SK-N-SH (cell line): Measurements from ENCODE around the gene ASF1B. TPM values are rescaled to one million over a fixed set of nuclear protein-coding genes. Genes with fewer than 3 reads are reported as not detected.

ENCODE experiments used
- CTCF ChIA-PET: fragments of 300-600, 350-600 bp; formaldehyde crosslinking; extraction: SDS; loops from one replicate; lab custom pipeline; 2021; lab: Yijun Ruan, JAX
- POLR2A ChIA-PET: fragments of 350-600 bp; sonication (Branson Sonifier 250); formaldehyde crosslinking; extraction: SDS; loops from one replicate; lab custom pipeline; 2020; ENCODE audit warnings: antibody characterized with exemption, inconsistent platforms; lab: Yijun Ruan, JAX
- DNase-seq: peaks from one replicate; pipeline ENCODE4 v3.0.0; 2012
- H2AFZ ChIP-seq: fragments of 200-600 bp; sonication (generic); 2 replicates; pipeline ENCODE4 v1.8.1; 2016; ENCODE audit warnings: antibody characterized with exemption, mild to moderate bottlenecking, low read depth
- H3F3A ChIP-seq: fragments of 200-600 bp; sonication (generic); replicated peaks from 2 replicates; pipeline ENCODE3; 2016; ENCODE audit warnings: antibody characterized with exemption, mild to moderate bottlenecking; ENCODE audit not compliant: insufficient read depth
- H3K27ac ChIP-seq, 2 experiments: fragments of 200-500 bp in 1 of 2; fragments of 200-600 bp in 1 of 2; sonication (Bioruptor generic) in 1 of 2; sonication (generic), shearing (Covaris generic) in 1 of 2; 2 replicates each; pipeline versions ENCODE4 v1.5.1 to v1.6.1; 2014 to 2016; ENCODE audit warnings: low read depth in 2 of 2, inconsistent platforms in 1 of 2, low read length in 1 of 2, mild to moderate bottlenecking in 1 of 2, mixed read lengths in 1 of 2
- H3K27me3 ChIP-seq: fragments of 200-600 bp; sonication (generic), shearing (Covaris generic); 2 replicates; pipeline ENCODE4 v1.6.1; 2016; ENCODE audit warnings: mixed run types; ENCODE audit not compliant: insufficient read depth
- H3K36me3 ChIP-seq, 2 experiments: fragments of 200-500 bp in 1 of 2; fragments of 200-600 bp in 1 of 2; sonication (Bioruptor generic) in 1 of 2; sonication (generic) in 1 of 2; replicated peaks in 1 of 2; 2 replicates each; pipeline versions ENCODE3 to v1.5.1; 2014 to 2016; ENCODE audit warnings: low read length in 1 of 2, mild to moderate bottlenecking in 1 of 2; ENCODE audit not compliant: insufficient read depth in 2 of 2, control insufficient read depth in 1 of 2
- H3K4me1 ChIP-seq, 2 experiments: fragments of 200-500 bp in 1 of 2; fragments of 200-600 bp in 1 of 2; sonication (Bioruptor generic) in 1 of 2; sonication (generic), shearing (Covaris generic) in 1 of 2; 2 replicates each; pipeline versions ENCODE4 v1.5.1 to v1.6.1; 2014 to 2016; ENCODE audit warnings: low read depth in 1 of 2, low read length in 1 of 2, mixed run types in 1 of 2; ENCODE audit not compliant: insufficient read depth in 2 of 2, control insufficient read depth in 1 of 2
- H3K4me2 ChIP-seq: fragments of 200-600 bp; sonication (generic), shearing (Covaris generic); 2 replicates; pipeline ENCODE4 v1.6.1; 2017; ENCODE audit warnings: mixed run types
- H3K4me3 ChIP-seq, 2 experiments: fragments of 200-500 bp in 1 of 2; fragments of 200-600 bp in 1 of 2; sonication (Bioruptor generic) in 1 of 2; sonication (generic), shearing (Covaris generic) in 1 of 2; 2 replicates each; pipeline versions ENCODE4 v1.5.1 to v1.8.1; 2014 to 2016; ENCODE audit warnings: low read depth in 2 of 2, inconsistent platforms in 1 of 2, low read length in 1 of 2, mild to moderate bottlenecking in 1 of 2, mixed read lengths in 1 of 2, moderate library complexity in 1 of 2
- H3K79me2 ChIP-seq: fragments of 200-600 bp; sonication (generic); 2 replicates; pipeline ENCODE4 v1.8.1; 2017; ENCODE audit warnings: mild to moderate bottlenecking; ENCODE audit not compliant: insufficient read depth
- H3K9ac ChIP-seq: fragments of 200-600 bp; sonication (generic); 2 replicates; pipeline ENCODE4 v1.6.1; 2017; ENCODE audit warnings: mixed run types
- H3K9me2 ChIP-seq: fragments of 200-600 bp; sonication (generic); 2 replicates; pipeline ENCODE4 v1.6.1; 2017; ENCODE audit warnings: mixed run types
- H3K9me3 ChIP-seq: fragments of 200-600 bp; sonication (generic); 2 replicates; pipeline ENCODE4 v1.6.1; 2017; ENCODE audit warnings: mixed run types, mild to moderate bottlenecking, moderate library complexity
- H4K20me1 ChIP-seq: fragments of 200-600 bp; sonication (generic); 2 replicates; pipeline ENCODE4 v1.6.1; 2017; ENCODE audit warnings: mild to moderate bottlenecking, mixed run types; ENCODE audit not compliant: insufficient read depth
- EZH2phosphoT487 ChIP-seq: fragments of 200-600 bp; sonication (generic); IDR thresholded peaks from 2 replicates; pipeline ENCODE4 v1.6.1; 2017; ENCODE audit warnings: low read depth, mixed run types, mild to moderate bottlenecking, antibody characterized with exemption, moderate library complexity, borderline replicate concordance
- FOSL2 ChIP-seq: IDR thresholded peaks from 2 replicates; pipeline ENCODE4 v1.4.0; 2012; ENCODE audit warnings: low read depth, mild to moderate bottlenecking, moderate library complexity, borderline replicate concordance
- IRF3 ChIP-seq: fragments of 150-350 bp; IDR thresholded peaks from 2 replicates; pipeline ENCODE4 v1.6.1; 2016; ENCODE audit warnings: mild to moderate bottlenecking, low read depth, low read length
- MAX ChIP-seq: IDR thresholded peaks from 2 replicates; pipeline ENCODE4 v1.4.0; 2012; ENCODE audit warnings: low read depth
- MEF2A ChIP-seq: IDR thresholded peaks from 2 replicates; pipeline ENCODE4 v1.4.0; 2012; ENCODE audit warnings: low read depth, borderline replicate concordance
- MXI1 ChIP-seq: IDR thresholded peaks from 2 replicates; pipeline ENCODE4 v1.6.1; 2012; ENCODE audit warnings: mild to moderate bottlenecking, low read depth, low read length, improper control_type of control experiment
- NFIC ChIP-seq: IDR thresholded peaks from 2 replicates; pipeline ENCODE4 v1.4.0; 2012; ENCODE audit warnings: borderline replicate concordance
- PBX3 ChIP-seq: IDR thresholded peaks from 2 replicates; pipeline ENCODE4; 2012
- RFX5 ChIP-seq: IDR thresholded peaks from 2 replicates; pipeline ENCODE4 v1.6.1; 2012; ENCODE audit warnings: mild to moderate bottlenecking, improper control_type of control experiment, low read length
- SIN3A ChIP-seq: IDR thresholded peaks from 2 replicates; pipeline ENCODE4 v1.6.1; 2012; ENCODE audit warnings: low read depth, mild to moderate bottlenecking, low read length, moderate library complexity, borderline replicate concordance
- SMC3 ChIP-seq: IDR thresholded peaks from 2 replicates; pipeline ENCODE4 v1.6.1; 2012; ENCODE audit warnings: low read depth, low read length, improper control_type of control experiment
- TAF1 ChIP-seq: IDR thresholded peaks from 2 replicates; pipeline ENCODE4 v1.6.1; 2012; ENCODE audit warnings: low read depth, mild to moderate bottlenecking, low read length, moderate library complexity, borderline replicate concordance
- TCF12 ChIP-seq: IDR thresholded peaks from 2 replicates; pipeline ENCODE4 v1.4.0; 2012
- USF1 ChIP-seq: IDR thresholded peaks from 2 replicates; pipeline ENCODE4 v1.4.0; 2012; ENCODE audit warnings: low read depth, borderline replicate concordance
- USF2 ChIP-seq: fragments of 150-350 bp; IDR thresholded peaks from 2 replicates; pipeline ENCODE4 v1.6.1; 2017; ENCODE audit warnings: antibody characterized with exemption, low read length, low read depth, borderline replicate concordance
- ZBTB33 ChIP-seq: IDR thresholded peaks from 2 replicates; pipeline ENCODE4 v1.4.0; 2012; ENCODE audit warnings: low read depth, borderline replicate concordance
- WGBS: methylation state at CpG from one replicate; pipeline ENCODE4 v1.1.6; 2017; ENCODE audit warnings: low lambda C conversion rate; 5-methylcytosine and 5-hydroxymethylcytosine counted together
- polyA plus RNA-seq, 3 experiments: library from polyadenylated mRNA; depleted of rRNA; stranded (reverse); fragments of >200 nt; gene quantifications; 2 replicates each; pipeline ENCODE4 v1.2.3, GENCODE V29; 2012

Gene ASF1B
- polyA plus RNA-seq, 1 of the 3 experiments (the other 2 are of a cell fraction) = 19.0 TPM

GRCh38 chr19:14119146-14119545 lies 17.2 kb downstream of the ASF1B start:
- Histone ChIP-seq H3F3A (peaks cover 15% of the 10 kb centered on the region), H3K4me3 (no peak overlapping the region; a peak in 1 of 4 replicates), H4K20me1 (no peaks in the 10 kb centered on the region), H3K79me2 (peaks cover 26% of the 10 kb centered on the region), H3K27ac (peak overlapping the region; percentile 70 to 98), H3K9me3 (no peaks in the 10 kb centered on the region), H3K4me2 (peak overlapping the region; percentile 81), H3K4me1 (peaks cover 15 to 36% of the 10 kb centered on the region in 2 experiments), H2AFZ (peak overlapping the region; percentile 77; the same call in 1 of the 2 replicates)
- no peak for DNase-seq
- TF ChIP-seq MXI1 (no peak), MEF2A (no peak), TAF1 (no peak), USF1 (no peak), FOSL2 (no peak), SMC3 (no peak), USF2 (no peak), SIN3A (no peak), MAX (no peak), EZH2phosphoT487 (no peak), ZBTB33 (no peak), TCF12 (no peak), PBX3 (no peak), RFX5 (no peak), IRF3 (no peak), NFIC (no peak)
- TF ChIP-seq, all 33 proteins: peak for 0
- Histone ChIP-seq H3K9ac (peak overlapping the region; percentile 54), H3K9me2 (no peaks in the 10 kb centered on the region), H3K36me3 (no peaks in the 10 kb centered on the region), H3K27me3 (no peaks in the 10 kb centered on the region)
- POLR2A ChIA-PET = interaction anchor here (2.4 kb wide), 1 partner anchor 17 kb away, joined by 13 read pairs; the partner anchor contains the start of gene ASF1B
- WGBS = 64% methylated on average over 3 of the region's 3 CpGs
- CTCF ChIA-PET = interaction anchor here (1.2 to 3.7 kb wide), 3 partner anchors 17 to 229 kb away, joined by 3 to 22 read pairs (median 9); partner anchors contain the start of gene ASF1B
